Gastrocnemius medialis (tissue), 4 donors: ENCODE measurements around the gene TRIP10.

Source experiments
- POLR2A ChIP-seq, 2 donors: fragments of 450-650 bp; IDR thresholded peaks; one replicate each; pipeline ENCODE4 v1.6.1; 2017; ENCODE audit warnings: antibody characterized with exemption in 2 of 2, mild to moderate bottlenecking in 2 of 2, moderate library complexity in 2 of 2
- TF ChIP-seq, protein P1 (sequence below), 5 experiments: fragments of 450-650 bp in 3 of 5; fragments of 200-600 bp in 2 of 5; sonication (generic) in 2 of 5; IDR thresholded peaks in 4 of 5; conservative IDR thresholded peaks in 1 of 5; 1 replicate in 4 of 5; 2 replicates in 1 of 5; pipeline ENCODE4 v1.5.1; 2016 to 2019; ENCODE audit warnings: antibody characterized with exemption in 5 of 5, mild to moderate bottlenecking in 3 of 5, moderate library complexity in 3 of 5

DNA sequence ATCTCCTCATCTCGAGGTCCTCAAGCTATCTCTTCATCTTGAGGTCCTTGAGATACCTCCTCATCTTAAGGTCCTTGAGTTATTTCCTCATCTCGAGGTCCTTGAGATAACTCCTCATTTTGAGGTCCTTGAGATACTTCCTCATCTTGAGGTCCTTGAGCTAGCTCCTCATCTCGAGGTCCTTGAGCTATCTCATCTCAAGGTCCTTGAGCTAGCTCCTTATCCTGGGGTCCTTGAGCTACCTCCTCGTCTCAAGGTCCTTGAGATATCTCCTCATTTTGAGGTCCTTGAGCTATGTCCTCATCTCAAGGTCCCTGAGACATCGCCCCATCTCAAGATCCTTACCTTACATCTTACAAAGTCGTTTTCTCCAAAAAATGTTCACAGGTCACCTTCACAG is 51.8 kb downstream of the TRIP10 start:
- TF ChIP-seq, protein P1, sequence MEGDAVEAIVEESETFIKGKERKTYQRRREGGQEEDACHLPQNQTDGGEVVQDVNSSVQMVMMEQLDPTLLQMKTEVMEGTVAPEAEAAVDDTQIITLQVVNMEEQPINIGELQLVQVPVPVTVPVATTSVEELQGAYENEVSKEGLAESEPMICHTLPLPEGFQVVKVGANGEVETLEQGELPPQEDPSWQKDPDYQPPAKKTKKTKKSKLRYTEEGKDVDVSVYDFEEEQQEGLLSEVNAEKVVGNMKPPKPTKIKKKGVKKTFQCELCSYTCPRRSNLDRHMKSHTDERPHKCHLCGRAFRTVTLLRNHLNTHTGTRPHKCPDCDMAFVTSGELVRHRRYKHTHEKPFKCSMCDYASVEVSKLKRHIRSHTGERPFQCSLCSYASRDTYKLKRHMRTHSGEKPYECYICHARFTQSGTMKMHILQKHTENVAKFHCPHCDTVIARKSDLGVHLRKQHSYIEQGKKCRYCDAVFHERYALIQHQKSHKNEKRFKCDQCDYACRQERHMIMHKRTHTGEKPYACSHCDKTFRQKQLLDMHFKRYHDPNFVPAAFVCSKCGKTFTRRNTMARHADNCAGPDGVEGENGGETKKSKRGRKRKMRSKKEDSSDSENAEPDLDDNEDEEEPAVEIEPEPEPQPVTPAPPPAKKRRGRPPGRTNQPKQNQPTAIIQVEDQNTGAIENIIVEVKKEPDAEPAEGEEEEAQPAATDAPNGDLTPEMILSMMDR (IDR thresholded peaks at IDR 0.05 in 4 of 5, conservative IDR thresholded peaks at IDR 0.05 in 1 of 5) = no peak
- no peak for TF ChIP-seq POLR2A (IDR thresholded peaks at IDR 0.05)
